ENCODE data around the gene TRIM25. TPM values are rescaled to one million over a fixed set of nuclear protein-coding genes. Genes with fewer than 3 reads are reported as not detected.
"Not testable (repeated sequence)": the region's sequence is repeated elsewhere in the genome, so short reads cannot be mapped to it uniquely, and the experiment has no call there.

TRIM25 gene
- polyA plus RNA-seq, 1 of the 3 experiments (the other 2 are of a cell fraction): 17.1 TPM

DNA sequence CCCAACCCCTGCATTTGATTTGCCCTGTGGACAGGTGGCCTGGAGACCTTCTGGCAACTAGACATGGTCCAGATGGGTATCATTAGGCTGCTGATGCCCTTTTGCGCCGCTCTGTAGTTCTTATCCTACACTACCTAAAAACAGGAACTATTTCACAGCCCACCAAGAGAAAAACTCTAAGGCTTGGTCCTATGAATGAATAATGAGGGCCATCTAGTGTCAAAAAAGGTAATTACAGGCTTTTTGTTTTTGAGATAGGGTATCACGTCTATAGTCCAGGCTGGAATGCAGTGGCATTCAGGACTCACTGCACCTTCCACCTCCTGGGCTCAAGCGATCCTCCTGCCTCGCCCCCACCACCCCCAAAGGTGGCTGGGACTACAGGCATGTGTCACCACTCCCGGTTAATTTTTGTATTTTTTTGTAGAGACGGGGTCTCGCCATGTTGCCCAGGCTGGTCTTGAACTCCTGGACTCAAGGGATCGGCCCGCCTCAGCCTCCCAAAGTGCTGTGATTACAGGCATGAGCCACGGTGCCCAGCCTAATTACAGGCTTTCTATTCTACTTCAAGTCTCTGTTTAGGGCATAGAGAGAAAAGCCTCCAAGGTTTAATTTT, 26.1 kb upstream of the TRIM25 start (continued):
- TF ChIP-seq SMC3 (IDR thresholded peaks at IDR 0.05; ENCODE audit: low read depth, low read length) (peak; percentile 71), RCOR1 (IDR thresholded peaks at IDR 0.05; ENCODE audit: low read length) (no peak), NRF1 (IDR thresholded peaks at IDR 0.05; ENCODE audit: low read depth, low read length) (no peak), CHD2 (IDR thresholded peaks at IDR 0.05; ENCODE audit: low read length, partially characterized antibody) (peak; percentile 21), RAD21 (IDR thresholded peaks at IDR 0.05; ENCODE audit: low read length) (peak; percentile 91), USF2 (IDR thresholded peaks at IDR 0.05; ENCODE audit: borderline replicate concordance, low read depth, low read length) (no peak)
- TF ChIP-seq, protein P1, sequence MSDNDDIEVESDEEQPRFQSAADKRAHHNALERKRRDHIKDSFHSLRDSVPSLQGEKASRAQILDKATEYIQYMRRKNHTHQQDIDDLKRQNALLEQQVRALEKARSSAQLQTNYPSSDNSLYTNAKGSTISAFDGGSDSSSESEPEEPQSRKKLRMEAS (IDR thresholded peaks at IDR 0.05; ENCODE audit: low read depth): no peak

DNA sequence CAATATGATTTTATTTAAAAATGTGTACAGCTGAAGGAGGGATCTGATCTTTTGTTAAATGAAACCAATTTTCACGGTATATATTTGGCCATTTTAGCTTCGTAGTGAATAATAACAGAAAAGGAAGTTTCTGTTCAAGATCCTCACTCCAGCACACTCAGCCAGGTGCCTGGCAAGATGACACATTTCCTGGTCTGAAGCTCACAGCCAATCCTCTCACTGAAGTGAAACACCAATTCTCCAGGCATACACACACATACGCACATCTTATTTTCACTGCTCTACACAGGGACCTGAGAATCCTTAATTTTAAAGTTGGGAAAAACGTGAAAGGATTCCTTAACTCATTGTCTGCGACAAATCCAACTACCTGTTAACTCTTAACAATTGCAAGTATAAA, 24.4 kb upstream of the TRIM25 start:
- WGBS (ENCODE audit: low lambda C conversion rate): 91% methylated on average over 5 of the region's 5 CpGs
- H2AFZ ChIP-seq (ENCODE audit: low read depth); H3K9me3 ChIP-seq; H3K79me2 ChIP-seq (ENCODE audit: insufficient read depth); H3K4me3 ChIP-seq (ENCODE audit: low read depth in 2 of 2, low read length in 1 of 2); H3K9ac ChIP-seq; POLR2A ChIA-PET; H3K27me3 ChIP-seq (ENCODE audit: insufficient read depth); H3F3A ChIP-seq (replicated peaks; ENCODE audit: insufficient read depth); DNase-seq; H4K20me1 ChIP-seq (ENCODE audit: insufficient read depth); H3K9me2 ChIP-seq: not testable (repeated sequence)
- peak overlapping the region in 1 of 2 experiments; percentile 22; a peak in 1 of 4 replicates for H3K27ac ChIP-seq (ENCODE audit: low read depth in 2 of 2, low read length in 1 of 2)
- peak overlapping the region; percentile 2; the same call in 1 of the 2 replicates for H3K4me2 ChIP-seq
- H3K4me1 ChIP-seq (ENCODE audit: control insufficient read depth in 1 of 2, insufficient read depth in 2 of 2, low read depth in 1 of 2, low read length in 1 of 2): peaks cover 0 to 10% of the 10 kb centered on the region in 2 experiments; a peak in 1 of 4 replicates
- H3K36me3 ChIP-seq (replicated peaks in 1 of 2; ENCODE audit: control insufficient read depth in 1 of 2, insufficient read depth in 2 of 2, low read length in 1 of 2): peaks cover 47 to 62% of the 10 kb centered on the region in 2 experiments
- CTCF ChIA-PET: interaction anchor here (10.6 kb wide), 1 partner anchor 118 kb away, joined by 251 read pairs; no protein-coding TSS in a partner anchor

DNA sequence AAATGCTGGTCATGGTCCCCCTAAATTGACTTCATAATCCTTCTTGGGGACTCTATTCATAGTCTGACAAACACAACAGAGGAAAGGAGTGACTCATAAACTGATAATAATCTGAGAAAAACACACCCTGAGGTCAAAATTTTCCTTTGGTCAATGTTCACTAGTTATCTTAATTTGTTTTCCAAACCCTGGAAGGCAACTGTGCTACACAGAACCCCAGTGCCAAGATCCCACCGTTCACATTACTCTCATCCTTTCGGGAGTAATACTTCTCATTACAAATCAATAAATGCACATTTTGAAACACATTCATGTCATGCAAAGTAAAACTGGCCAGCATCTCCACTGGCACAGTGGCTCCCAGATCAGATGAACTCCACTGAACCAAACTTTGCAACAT, 23.8 kb upstream of the TRIM25 start:
- TF ChIP-seq YY1 (IDR thresholded peaks at IDR 0.05; ENCODE audit: low read depth) (no peak), FOXM1 (IDR thresholded peaks at IDR 0.05; ENCODE audit: low read depth) (no peak), MXI1 (IDR thresholded peaks at IDR 0.05; ENCODE audit: low read depth, low read length) (no peak), USF2 (IDR thresholded peaks at IDR 0.05; ENCODE audit: borderline replicate concordance, low read depth, low read length) (no peak), FOXJ3 (CRISPR knock-in tag; IDR thresholded peaks at IDR 0.05) (no peak), ZBTB33 (IDR thresholded peaks at IDR 0.05; ENCODE audit: borderline replicate concordance, low read depth) (no peak), MEF2A (IDR thresholded peaks at IDR 0.05; ENCODE audit: borderline replicate concordance, low read depth) (no peak), RCOR1 (IDR thresholded peaks at IDR 0.05; ENCODE audit: low read length) (no peak), FOSL2 (IDR thresholded peaks at IDR 0.05; ENCODE audit: borderline replicate concordance, low read depth) (peak; percentile 46; the same call in 1 of the 2 replicates), JUND (IDR thresholded peaks at IDR 0.05) (0 out of 2 replicates have a peak, but pooled peaks have one; percentile 28)
- TF ChIP-seq, protein P1 (IDR thresholded peaks at IDR 0.05; ENCODE audit: low read depth): no peak
- Histone ChIP-seq H3K9me2 (no peaks in the 10 kb centered on the region), H3K4me3 (ENCODE audit: low read depth in 2 of 2, low read length in 1 of 2) (no peak overlapping the region), H4K20me1 (ENCODE audit: insufficient read depth) (no peaks in the 10 kb centered on the region), H3K27me3 (ENCODE audit: insufficient read depth) (no peaks in the 10 kb centered on the region), H3K9me3 (no peaks in the 10 kb centered on the region), H3K9ac (no peak overlapping the region), H2AFZ (ENCODE audit: low read depth) (no peak overlapping the region), H3K79me2 (ENCODE audit: insufficient read depth) (no peaks in the 10 kb centered on the region), H3K27ac (ENCODE audit: low read depth in 2 of 2, low read length in 1 of 2) (peak overlapping the region in 1 of 2 experiments; percentile 22; a peak in 2 of 4 replicates), H3K36me3 (replicated peaks in 1 of 2; ENCODE audit: control insufficient read depth in 1 of 2, insufficient read depth in 2 of 2, low read length in 1 of 2) (peaks cover 44 to 64% of the 10 kb centered on the region in 2 experiments), H3F3A (replicated peaks; ENCODE audit: insufficient read depth) (peaks cover 4% of the 10 kb centered on the region), H3K4me1 (ENCODE audit: control insufficient read depth in 1 of 2, insufficient read depth in 2 of 2, low read depth in 1 of 2, low read length in 1 of 2) (peaks cover 0 to 10% of the 10 kb centered on the region in 2 experiments; a peak in 1 of 4 replicates), H3K4me2 (peak overlapping the region; percentile 2; the same call in 1 of the 2 replicates)
- POLR2A ChIA-PET: no interaction called here
- 72% methylated on average over 2 of the region's 2 CpGs for WGBS (ENCODE audit: low lambda C conversion rate)
- CTCF ChIA-PET: interaction anchor here (1.4 to 10.6 kb wide), 3 partner anchors 21 to 119 kb away, joined by 3 to 251 read pairs (median 29); no protein-coding TSS in a partner anchor
- DNase-seq: no peak
